ENCODE measurements around the gene CPT1B. TPM values are rescaled to one million over a fixed set of nuclear protein-coding genes. Genes with fewer than 3 reads are reported as not detected.

CPT1B gene
- total and polyA plus RNA-seq, 2 of the 8 experiments (the other 6 are each of a cell fraction or from before 2014, with no cell fraction given), result 34.2 to 36.2 TPM

- TF ChIP-seq CHD7 (IDR thresholded peaks at IDR 0.05; ENCODE audit: insufficient replicate concordance, low read length), result no peak
- no peak for TF ChIP-seq SP2 (IDR thresholded peaks at IDR 0.05; ENCODE audit: low read length)
- TF ChIP-seq RBBP5 (IDR thresholded peaks at IDR 0.05; ENCODE audit: borderline replicate concordance, low read depth, low read length), result no peak
- TF ChIP-seq SP4 (IDR thresholded peaks at IDR 0.05; ENCODE audit: low read length), result no peak
Observed at GRCh38 chr22:50553310-50553709, 24.9 kb downstream of the CPT1B start (continued).
